Measurements from ENCODE around the gene NR2F1-AS1. TPM values are rescaled to one million over a fixed set of nuclear protein-coding genes. Genes with fewer than 3 reads are reported as not detected.
A peak's percentile ranks its signal among the peaks of the same experiment; 100 is the strongest.

The NR2F1-AS1 gene
- total RNA-seq, 1 experiment from 2014 or later: 24.1 TPM

- no peak for ATAC-seq
- Histone ChIP-seq H3K27me3 (ENCODE audit: low read length) (no peaks in the 10 kb centered on the region), H3K9me2 (replicated peaks; ENCODE audit: low read length) (peaks cover 3% of the 10 kb centered on the region; the same call in 1 of the 2 replicates), H3K79me2 (ENCODE audit: low read length) (no peaks in the 10 kb centered on the region), H3K4me1 (ENCODE audit: insufficient read depth, low read length) (peaks cover 11% of the 10 kb centered on the region), H3K4me2 (ENCODE audit: low read length) (no peak overlapping the region), H4K20me1 (ENCODE audit: low read length) (no peaks in the 10 kb centered on the region), H3K36me3 (ENCODE audit: low read depth, low read length) (no peaks in the 10 kb centered on the region), H3K9ac (ENCODE audit: low read length) (no peak overlapping the region), H2AFZ (ENCODE audit: low read length) (no peak overlapping the region), H3K4me3 (ENCODE audit: low read length) (no peak overlapping the region), H3F3A (ENCODE audit: low read length, unreplicated experiment) (no peaks in the 10 kb centered on the region), H3K27ac (ENCODE audit: low read length) (no peak overlapping the region), H3K9me3 (ENCODE audit: low read length) (no peaks in the 10 kb centered on the region)
- TF ChIP-seq EZH2 (IDR thresholded peaks at IDR 0.05; ENCODE audit: low read length, unreplicated experiment) (no peak), EZH2phosphoT487 (IDR thresholded peaks at IDR 0.05; ENCODE audit: borderline replicate concordance, low read length) (no peak)
- TF ChIP-seq, protein P1, sequence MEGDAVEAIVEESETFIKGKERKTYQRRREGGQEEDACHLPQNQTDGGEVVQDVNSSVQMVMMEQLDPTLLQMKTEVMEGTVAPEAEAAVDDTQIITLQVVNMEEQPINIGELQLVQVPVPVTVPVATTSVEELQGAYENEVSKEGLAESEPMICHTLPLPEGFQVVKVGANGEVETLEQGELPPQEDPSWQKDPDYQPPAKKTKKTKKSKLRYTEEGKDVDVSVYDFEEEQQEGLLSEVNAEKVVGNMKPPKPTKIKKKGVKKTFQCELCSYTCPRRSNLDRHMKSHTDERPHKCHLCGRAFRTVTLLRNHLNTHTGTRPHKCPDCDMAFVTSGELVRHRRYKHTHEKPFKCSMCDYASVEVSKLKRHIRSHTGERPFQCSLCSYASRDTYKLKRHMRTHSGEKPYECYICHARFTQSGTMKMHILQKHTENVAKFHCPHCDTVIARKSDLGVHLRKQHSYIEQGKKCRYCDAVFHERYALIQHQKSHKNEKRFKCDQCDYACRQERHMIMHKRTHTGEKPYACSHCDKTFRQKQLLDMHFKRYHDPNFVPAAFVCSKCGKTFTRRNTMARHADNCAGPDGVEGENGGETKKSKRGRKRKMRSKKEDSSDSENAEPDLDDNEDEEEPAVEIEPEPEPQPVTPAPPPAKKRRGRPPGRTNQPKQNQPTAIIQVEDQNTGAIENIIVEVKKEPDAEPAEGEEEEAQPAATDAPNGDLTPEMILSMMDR (conservative IDR thresholded peaks at IDR 0.05; ENCODE audit: low read depth, low read length): no peak
- ChIA-PET CTCF (no interaction called here), POLR2A (ENCODE audit: unreplicated experiment) (no interaction called here)
- DNase-seq: no peak
- BruUV-seq (replicated peaks): no TSS peak
- intact Hi-C loops (cut with micrococcal nuclease): no loop called here
These were observed 198.7 kb downstream of the NR2F1-AS1 start for GRCh38 chr5:93382188-93382825.

DNA sequence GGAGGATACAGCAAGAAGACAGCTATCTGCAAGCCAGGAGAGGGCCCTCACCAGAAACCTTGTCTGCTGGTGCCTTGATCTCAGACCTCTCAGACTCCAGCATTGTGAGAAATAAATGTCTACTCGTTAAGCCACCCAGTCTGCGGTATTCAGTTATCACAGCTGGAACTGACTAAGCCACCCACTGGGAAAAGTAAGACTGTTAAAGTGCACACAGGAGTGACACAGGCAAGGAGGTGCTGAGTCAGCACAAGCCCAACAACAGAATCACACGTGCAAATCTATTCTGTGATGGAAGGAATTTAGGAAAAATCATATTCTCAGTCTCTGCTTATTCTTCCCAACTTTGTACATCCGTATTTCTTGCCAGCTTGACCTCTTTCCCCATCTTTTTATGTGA lies 200.0 kb downstream of the NR2F1-AS1 start:
- intact Hi-C loops (cut with micrococcal nuclease): no loop called here
- POLR2A ChIA-PET (ENCODE audit: unreplicated experiment): no interaction called here

DNA sequence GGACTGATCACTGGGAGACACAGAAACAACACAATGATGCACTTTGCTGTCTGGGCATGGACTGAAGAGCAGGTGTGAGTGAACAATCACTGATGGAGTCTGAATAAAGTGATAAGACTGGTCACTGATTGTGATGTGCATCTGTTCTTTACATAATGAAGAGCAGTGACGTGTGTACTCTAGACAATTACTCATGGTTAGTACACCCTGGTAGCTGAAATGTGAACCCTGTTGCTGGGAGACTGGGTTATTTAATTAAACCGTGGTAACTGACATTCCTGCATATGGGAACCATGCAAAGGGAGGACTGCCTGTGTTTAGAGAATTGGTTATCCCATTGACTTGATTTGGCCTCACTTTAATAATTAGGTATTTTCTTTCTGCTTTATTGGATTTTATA lies 202.9 kb downstream of the NR2F1-AS1 start:
- TF ChIP-seq, protein P1 (conservative IDR thresholded peaks at IDR 0.05; ENCODE audit: low read depth, low read length): no peak
- TF ChIP-seq EZH2phosphoT487 (IDR thresholded peaks at IDR 0.05; ENCODE audit: borderline replicate concordance, low read length) (no peak), EZH2 (IDR thresholded peaks at IDR 0.05; ENCODE audit: low read length, unreplicated experiment) (no peak)
- intact Hi-C loops (cut with micrococcal nuclease): no loop called here

More for the DNA sequence above, 200.0 kb downstream of the NR2F1-AS1 start:
- TF ChIP-seq, protein P1 (conservative IDR thresholded peaks at IDR 0.05; ENCODE audit: low read depth, low read length): no peak
- TF ChIP-seq EZH2 (IDR thresholded peaks at IDR 0.05; ENCODE audit: low read length, unreplicated experiment) (no peak), EZH2phosphoT487 (IDR thresholded peaks at IDR 0.05; ENCODE audit: borderline replicate concordance, low read length) (no peak)
- H3K36me3 ChIP-seq (ENCODE audit: low read depth, low read length): no peaks in the 10 kb centered on the region
- no peaks in the 10 kb centered on the region for H4K20me1 ChIP-seq (ENCODE audit: low read length)
- H3K4me3 ChIP-seq (ENCODE audit: low read length): no peak overlapping the region
- no peak overlapping the region for H3K4me2 ChIP-seq (ENCODE audit: low read length)
- peaks cover 3% of the 10 kb centered on the region; the same call in 1 of the 2 replicates for H3K9me2 ChIP-seq (replicated peaks; ENCODE audit: low read length)
- no peaks in the 10 kb centered on the region for H3K27me3 ChIP-seq (ENCODE audit: low read length)
- BruUV-seq (replicated peaks): no TSS peak
- H3K27ac ChIP-seq (ENCODE audit: low read length): no peak overlapping the region
- DNase-seq (peak; percentile 15), ATAC-seq (no peak)
- no peaks in the 10 kb centered on the region for H3K9me3 ChIP-seq (ENCODE audit: low read length)
- CTCF ChIA-PET: no interaction called here
- no peak overlapping the region for H2AFZ ChIP-seq (ENCODE audit: low read length)
- peaks cover 11% of the 10 kb centered on the region for H3K4me1 ChIP-seq (ENCODE audit: insufficient read depth, low read length)
- H3K79me2 ChIP-seq (ENCODE audit: low read length): no peaks in the 10 kb centered on the region
- no peaks in the 10 kb centered on the region for H3F3A ChIP-seq (ENCODE audit: low read length, unreplicated experiment)
- H3K9ac ChIP-seq (ENCODE audit: low read length): no peak overlapping the region

More for the DNA sequence above, 202.9 kb downstream of the NR2F1-AS1 start:
- ATAC-seq (peak; percentile 98), DNase-seq (peak; percentile 74)
- no peak overlapping the region for H2AFZ ChIP-seq (ENCODE audit: low read length)
- H3K36me3 ChIP-seq (ENCODE audit: low read depth, low read length): no peaks in the 10 kb centered on the region
- H3K4me3 ChIP-seq (ENCODE audit: low read length): no peak overlapping the region
- no peaks in the 10 kb centered on the region for H3K79me2 ChIP-seq (ENCODE audit: low read length)
- H3K27ac ChIP-seq (ENCODE audit: low read length): no peak overlapping the region
- no peaks in the 10 kb centered on the region for H3K27me3 ChIP-seq (ENCODE audit: low read length)
- no peak overlapping the region for H3K4me2 ChIP-seq (ENCODE audit: low read length)
- no peaks in the 10 kb centered on the region for H3F3A ChIP-seq (ENCODE audit: low read length, unreplicated experiment)
- no peaks in the 10 kb centered on the region for H3K9me3 ChIP-seq (ENCODE audit: low read length)
- ChIA-PET POLR2A (ENCODE audit: unreplicated experiment) (no interaction called here), CTCF (no interaction called here)
- H3K9ac ChIP-seq (ENCODE audit: low read length): no peak overlapping the region
- no TSS peak for BruUV-seq (replicated peaks)
- peaks cover 3% of the 10 kb centered on the region; the same call in 1 of the 2 replicates for H3K9me2 ChIP-seq (replicated peaks; ENCODE audit: low read length)
- peaks cover 11% of the 10 kb centered on the region for H3K4me1 ChIP-seq (ENCODE audit: insufficient read depth, low read length)
- no peaks in the 10 kb centered on the region for H4K20me1 ChIP-seq (ENCODE audit: low read length)

Data from PC-3 (cell line).